HG02885 (cell line): ENCODE results near the gene SAMD8.
"Not testable (repeated sequence)": the region's sequence is repeated elsewhere in the genome, so short reads cannot be mapped to it uniquely, and the experiment has no call there.

Experiments used
- ATAC-seq: cut with Tn5 transposase; IDR thresholded peaks from one replicate; pipeline ENCODE4 v1.9.1; 2021; ENCODE audit warnings: mild to moderate bottlenecking; ENCODE audit not compliant: unreplicated experiment, poor library complexity

Gene SAMD8

GRCh38 chr10:75129537-75129936 is 18.1 kb downstream of the SAMD8 start:
- no peak for ATAC-seq

- ATAC-seq, result not testable (repeated sequence)
Observed at GRCh38 chr10:75133701-75134100, 22.2 kb downstream of the SAMD8 start.

GRCh38 chr10:75136346-75136745 is 24.9 kb downstream of the SAMD8 start:
- ATAC-seq, result no peak

GRCh38 chr10:75137533-75138438 is 26.3 kb downstream of the SAMD8 start:
- ATAC-seq, result no peak

- ATAC-seq, result no peak
Observed at GRCh38 chr10:75140246-75140645, 28.8 kb downstream of the SAMD8 start.

- no peak for ATAC-seq
Observed at GRCh38 chr10:75143353-75143752, 31.9 kb downstream of the SAMD8 start.

- ATAC-seq, result no peak
Observed at GRCh38 chr10:75145590-75145989, 34.1 kb downstream of the SAMD8 start.

GRCh38 chr10:75146780-75147179 is 35.3 kb downstream of the SAMD8 start:
- ATAC-seq, result no peak

GRCh38 chr10:75150656-75151055 is 39.2 kb downstream of the SAMD8 start:
- no peak for ATAC-seq

- ATAC-seq, result no peak
Observed at GRCh38 chr10:75159519-75159918, 48.1 kb downstream of the SAMD8 start.

- peak; percentile 94 for ATAC-seq
Observed at GRCh38 chr10:75165684-75166622, 54.5 kb downstream of the SAMD8 start.

GRCh38 chr10:75166623-75166972 is 55.1 kb downstream of the SAMD8 start:
- peak; percentile 26 for ATAC-seq

- no peak for ATAC-seq
Observed at GRCh38 chr10:75168275-75168674, 56.8 kb downstream of the SAMD8 start.

GRCh38 chr10:75170215-75170614 is 58.8 kb downstream of the SAMD8 start:
- no peak for ATAC-seq

GRCh38 chr10:75175046-75175445 is 63.6 kb downstream of the SAMD8 start:
- ATAC-seq, result no peak

- no peak for ATAC-seq
Observed at GRCh38 chr10:75176046-75176445, 64.6 kb downstream of the SAMD8 start.

GRCh38 chr10:75176736-75177135 is 65.3 kb downstream of the SAMD8 start:
- ATAC-seq, result no peak

GRCh38 chr10:75179657-75180177 is 68.3 kb downstream of the SAMD8 start:
- ATAC-seq, result no peak

- ATAC-seq, result no peak
Observed at GRCh38 chr10:75180592-75180991, 69.1 kb downstream of the SAMD8 start.

GRCh38 chr10:75181073-75181472 is 69.6 kb downstream of the SAMD8 start:
- ATAC-seq, result no peak

GRCh38 chr10:75186310-75186709 is 74.9 kb downstream of the SAMD8 start:
- no peak for ATAC-seq
